ENCODE data around the gene CDKN2C. TPM values are rescaled to one million over a fixed set of nuclear protein-coding genes. Genes with fewer than 3 reads are reported as not detected.

CDKN2C gene
- total and polyA plus RNA-seq, 4 donors = 17.1 to 20.4 (median 18.4) TPM

GRCh38 chr1:50959913-50960844 is 9.9 kb upstream of the CDKN2C start, which contains the start of gene FAF1:
Gene FAF1, minus strand, starts transcription at chr1:50960267. Its CDS starts 456 bp downstream, at chr1:50959811.
- Histone ChIP-seq H3K9me3 (ENCODE audit: control insufficient read depth, insufficient read depth, low read length) (no peaks in the 10 kb centered on the region), H3K27ac (ENCODE audit: low read depth, low read length) (peak within 1 kb of the TSS; percentile 78), H3K4me1 (ENCODE audit: control insufficient read depth, insufficient read depth, low read length) (no peaks in the 10 kb centered on the region), H3K36me3 (ENCODE audit: control insufficient read depth, insufficient read depth, low read length) (no peaks in the 10 kb centered on the region), H3K4me3 (ENCODE audit: low read depth, low read length) (peak within 1 kb of the TSS; percentile 78), H3K27me3 (ENCODE audit: control insufficient read depth, insufficient read depth, low read length) (no peaks in the 10 kb centered on the region)
- WGBS (ENCODE audit: insufficient coverage) = under 1% methylated on average over 75 of the region's 80 CpGs
- DNase-seq (ENCODE audit: low read depth in 4 of 6, low spot score in 6 of 6) = peak; percentile 89 to 99 (median 94)

GRCh38 chr1:50964863-50965262 is 5.2 kb upstream of the CDKN2C start:
- DNase-seq (ENCODE audit: low read depth in 4 of 6, low spot score in 6 of 6) = no peak
- WGBS (ENCODE audit: insufficient coverage) = no CpG with 5 or more reads among the region's 11 CpGs

GRCh38 chr1:50966991-50967390 is 3.1 kb upstream of the CDKN2C start:
- Histone ChIP-seq H3K4me3 (ENCODE audit: low read depth, low read length) (no peak overlapping the region), H3K27ac (ENCODE audit: low read depth, low read length) (no peak overlapping the region), H3K36me3 (ENCODE audit: control insufficient read depth, insufficient read depth, low read length) (no peaks in the 10 kb centered on the region), H3K9me3 (ENCODE audit: control insufficient read depth, insufficient read depth, low read length) (no peaks in the 10 kb centered on the region), H3K4me1 (ENCODE audit: control insufficient read depth, insufficient read depth, low read length) (peaks cover 15% of the 10 kb centered on the region), H3K27me3 (ENCODE audit: control insufficient read depth, insufficient read depth, low read length) (peaks cover 21% of the 10 kb centered on the region)
- no CpG with 5 or more reads among the region's 3 CpGs for WGBS (ENCODE audit: insufficient coverage)
- no peak for DNase-seq (ENCODE audit: low read depth in 4 of 6, low spot score in 6 of 6)

More at GRCh38 chr1:50964863-50965262, 5.2 kb upstream of the CDKN2C start:
- Histone ChIP-seq H3K4me1 (ENCODE audit: control insufficient read depth, insufficient read depth, low read length) (peaks cover 15% of the 10 kb centered on the region), H3K9me3 (ENCODE audit: control insufficient read depth, insufficient read depth, low read length) (no peaks in the 10 kb centered on the region), H3K27me3 (ENCODE audit: control insufficient read depth, insufficient read depth, low read length) (peaks cover 6% of the 10 kb centered on the region), H3K36me3 (ENCODE audit: control insufficient read depth, insufficient read depth, low read length) (no peaks in the 10 kb centered on the region), H3K4me3 (ENCODE audit: low read depth, low read length) (no peak overlapping the region), H3K27ac (ENCODE audit: low read depth, low read length) (no peak overlapping the region)

GRCh38 chr1:50967416-50968157 is 2.5 kb upstream of the CDKN2C start:
- DNase-seq (ENCODE audit: low read depth in 4 of 6, low spot score in 6 of 6) = no peak
- no peaks in the 10 kb centered on the region for H3K36me3 ChIP-seq (ENCODE audit: control insufficient read depth, insufficient read depth, low read length)
- H3K4me3 ChIP-seq (ENCODE audit: low read depth, low read length) = peak overlapping the region; percentile 86
- H3K27ac ChIP-seq (ENCODE audit: low read depth, low read length) = peak overlapping the region; percentile 98
- WGBS (ENCODE audit: insufficient coverage) = 11% methylated on average over 13 of the region's 17 CpGs
- H3K4me1 ChIP-seq (ENCODE audit: control insufficient read depth, insufficient read depth, low read length) = peaks cover 15% of the 10 kb centered on the region
- H3K27me3 ChIP-seq (ENCODE audit: control insufficient read depth, insufficient read depth, low read length) = peaks cover 21% of the 10 kb centered on the region
- H3K9me3 ChIP-seq (ENCODE audit: control insufficient read depth, insufficient read depth, low read length) = no peaks in the 10 kb centered on the region

GRCh38 chr1:50968158-50968820 is 1.8 kb upstream of the CDKN2C start:
- no peaks in the 10 kb centered on the region for H3K36me3 ChIP-seq (ENCODE audit: control insufficient read depth, insufficient read depth, low read length)
- H3K27me3 ChIP-seq (ENCODE audit: control insufficient read depth, insufficient read depth, low read length) = peaks cover 23% of the 10 kb centered on the region
- peaks cover 15% of the 10 kb centered on the region for H3K4me1 ChIP-seq (ENCODE audit: control insufficient read depth, insufficient read depth, low read length)
- peak in 3 of 6 donors; percentile 71 to 95 (median 90) for DNase-seq (ENCODE audit: low read depth in 4 of 6, low spot score in 6 of 6)
- WGBS (ENCODE audit: insufficient coverage) = 0% methylated on average over 70 of the region's 70 CpGs
- peak overlapping the region; percentile 98 for H3K27ac ChIP-seq (ENCODE audit: low read depth, low read length)
- peak overlapping the region; percentile 86 for H3K4me3 ChIP-seq (ENCODE audit: low read depth, low read length)
- no peaks in the 10 kb centered on the region for H3K9me3 ChIP-seq (ENCODE audit: control insufficient read depth, insufficient read depth, low read length)

DNA sequence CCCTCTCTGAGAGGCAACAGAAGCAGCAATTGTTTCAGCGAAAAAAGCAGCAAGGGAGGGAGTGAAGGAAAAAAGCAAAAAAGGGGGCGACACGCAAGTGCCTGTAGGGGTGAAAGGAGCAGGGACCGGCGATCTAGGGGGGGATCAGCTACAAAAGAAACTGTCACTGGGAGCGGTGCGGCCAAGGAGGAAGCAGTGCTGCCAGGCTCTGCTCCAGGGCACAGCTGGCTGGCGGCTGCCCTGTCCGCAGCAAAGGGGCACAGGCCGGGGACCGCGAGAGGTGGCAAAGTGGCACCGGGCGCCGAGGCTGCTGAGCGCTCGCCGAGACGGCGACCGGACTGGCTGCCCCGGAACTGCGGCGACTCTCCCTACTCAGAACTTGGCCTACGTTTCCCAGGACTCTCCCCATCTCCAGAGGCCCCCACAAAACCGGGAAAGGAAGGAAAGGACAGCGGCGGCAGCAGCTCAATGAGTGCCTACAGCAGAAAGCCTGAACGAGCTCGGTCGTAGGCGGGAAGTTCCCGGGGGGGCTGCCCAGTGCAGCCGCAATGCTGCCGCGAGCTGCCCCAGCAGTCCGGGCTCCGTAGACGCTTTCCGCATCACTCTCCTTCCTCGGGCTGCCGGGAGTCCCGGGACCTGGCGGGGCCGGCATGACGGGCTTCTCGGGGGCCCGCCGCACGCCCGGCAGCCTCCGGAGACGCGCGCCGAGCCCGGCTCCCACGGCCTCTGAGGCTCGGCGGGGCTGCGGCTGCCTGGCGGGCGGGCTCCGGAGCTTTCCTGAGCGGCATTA is 1.0 kb upstream of the CDKN2C start:
- Histone ChIP-seq H3K36me3 (ENCODE audit: control insufficient read depth, insufficient read depth, low read length) (no peaks in the 10 kb centered on the region), H3K27ac (ENCODE audit: low read depth, low read length) (peak overlapping the region; percentile 98), H3K9me3 (ENCODE audit: control insufficient read depth, insufficient read depth, low read length) (no peaks in the 10 kb centered on the region), H3K27me3 (ENCODE audit: control insufficient read depth, insufficient read depth, low read length) (peaks cover 28% of the 10 kb centered on the region), H3K4me3 (ENCODE audit: low read depth, low read length) (peak overlapping the region; percentile 86), H3K4me1 (ENCODE audit: control insufficient read depth, insufficient read depth, low read length) (peaks cover 15% of the 10 kb centered on the region)
- WGBS (ENCODE audit: insufficient coverage) = 0% methylated on average over 65 of the region's 65 CpGs
- peak in 2 of 6 donors; percentile 16 to 59 for DNase-seq (ENCODE audit: low read depth in 4 of 6, low spot score in 6 of 6)

DNA sequence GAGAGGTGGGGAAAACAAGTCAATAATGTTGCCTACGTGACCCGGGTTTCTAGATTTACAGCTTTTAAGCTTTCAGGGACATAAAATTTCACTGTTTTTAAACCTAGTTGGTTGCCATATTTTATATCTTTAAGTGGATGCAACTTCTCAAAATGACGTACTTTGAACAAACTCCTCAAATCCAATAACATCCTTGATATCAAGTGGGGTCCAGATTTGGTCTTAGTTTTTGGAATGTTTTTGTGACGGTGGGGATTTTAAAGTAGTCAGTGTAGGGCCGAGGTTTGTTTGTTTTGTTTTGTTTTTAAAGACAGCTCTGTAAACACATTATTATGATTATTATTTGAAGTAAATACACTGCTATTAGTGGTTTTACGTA is 453 bp downstream of the CDKN2C start:
- Histone ChIP-seq H3K27ac (ENCODE audit: low read depth, low read length) (peak overlapping the region; percentile 98), H3K9me3 (ENCODE audit: control insufficient read depth, insufficient read depth, low read length) (no peaks in the 10 kb centered on the region), H3K36me3 (ENCODE audit: control insufficient read depth, insufficient read depth, low read length) (no peaks in the 10 kb centered on the region), H3K4me1 (ENCODE audit: control insufficient read depth, insufficient read depth, low read length) (peaks cover 15% of the 10 kb centered on the region), H3K27me3 (ENCODE audit: control insufficient read depth, insufficient read depth, low read length) (peaks cover 33% of the 10 kb centered on the region), H3K4me3 (ENCODE audit: low read depth, low read length) (peak overlapping the region; percentile 86)
- no CpG with 5 or more reads among the region's 6 CpGs for WGBS (ENCODE audit: insufficient coverage)
- no peak for DNase-seq (ENCODE audit: low read depth in 4 of 6, low spot score in 6 of 6)

GRCh38 chr1:50970931-50971582 is 1.0 kb downstream of the CDKN2C start:
- peak in 1 of 6 donors; percentile 6 for DNase-seq (ENCODE audit: low read depth in 4 of 6, low spot score in 6 of 6)
- H3K36me3 ChIP-seq (ENCODE audit: control insufficient read depth, insufficient read depth, low read length) = no peaks in the 10 kb centered on the region

More at GRCh38 chr1:50970931-50971582, 1.0 kb downstream of the CDKN2C start:
- Histone ChIP-seq H3K27ac (ENCODE audit: low read depth, low read length) (no peak overlapping the region), H3K4me3 (ENCODE audit: low read depth, low read length) (peak overlapping the region; percentile 86), H3K4me1 (ENCODE audit: control insufficient read depth, insufficient read depth, low read length) (peaks cover 15% of the 10 kb centered on the region), H3K27me3 (ENCODE audit: control insufficient read depth, insufficient read depth, low read length) (peaks cover 34% of the 10 kb centered on the region), H3K9me3 (ENCODE audit: control insufficient read depth, insufficient read depth, low read length) (no peaks in the 10 kb centered on the region)
- no CpG with 5 or more reads among the region's 7 CpGs for WGBS (ENCODE audit: insufficient coverage)

All from spinal cord (tissue), 10 donors.